Iris pigment epithelial cell (primary cell): ENCODE data around the gene TNFAIP2.

Experiments
- DNase-seq: peaks from one replicate; pipeline ENCODE4 v3.0.0-alpha.2; 2011; ENCODE audit warnings: low read depth

The TNFAIP2 gene

DNA sequence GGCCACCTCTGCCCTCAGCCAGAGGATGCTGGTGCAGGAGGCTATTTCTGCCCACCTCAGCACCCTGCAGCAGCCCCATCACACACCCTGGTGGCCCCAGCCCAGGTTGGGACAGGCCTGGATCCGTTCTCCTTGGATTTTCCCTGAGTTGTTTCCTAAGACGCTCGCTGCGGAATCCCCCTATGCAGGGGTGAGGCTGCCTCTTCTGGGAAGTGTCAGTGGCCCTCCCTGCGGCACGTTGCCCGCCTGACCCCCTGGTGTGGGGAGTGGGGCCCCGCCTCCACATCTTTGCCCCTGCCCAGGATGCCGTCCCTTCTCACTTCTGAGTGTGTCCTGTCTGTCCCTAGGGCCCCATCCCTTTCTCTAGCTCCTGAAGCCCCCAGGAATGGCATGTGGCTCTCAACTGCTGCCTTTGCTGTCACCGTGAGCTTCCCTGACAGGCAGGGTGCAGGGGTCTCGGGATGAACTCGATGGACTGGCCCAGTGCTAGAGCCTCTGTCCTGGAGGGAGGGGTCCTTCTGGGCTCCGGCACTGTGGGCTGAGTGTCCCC is 29.3 kb upstream of the TNFAIP2 start:
- no peak for DNase-seq

DNA sequence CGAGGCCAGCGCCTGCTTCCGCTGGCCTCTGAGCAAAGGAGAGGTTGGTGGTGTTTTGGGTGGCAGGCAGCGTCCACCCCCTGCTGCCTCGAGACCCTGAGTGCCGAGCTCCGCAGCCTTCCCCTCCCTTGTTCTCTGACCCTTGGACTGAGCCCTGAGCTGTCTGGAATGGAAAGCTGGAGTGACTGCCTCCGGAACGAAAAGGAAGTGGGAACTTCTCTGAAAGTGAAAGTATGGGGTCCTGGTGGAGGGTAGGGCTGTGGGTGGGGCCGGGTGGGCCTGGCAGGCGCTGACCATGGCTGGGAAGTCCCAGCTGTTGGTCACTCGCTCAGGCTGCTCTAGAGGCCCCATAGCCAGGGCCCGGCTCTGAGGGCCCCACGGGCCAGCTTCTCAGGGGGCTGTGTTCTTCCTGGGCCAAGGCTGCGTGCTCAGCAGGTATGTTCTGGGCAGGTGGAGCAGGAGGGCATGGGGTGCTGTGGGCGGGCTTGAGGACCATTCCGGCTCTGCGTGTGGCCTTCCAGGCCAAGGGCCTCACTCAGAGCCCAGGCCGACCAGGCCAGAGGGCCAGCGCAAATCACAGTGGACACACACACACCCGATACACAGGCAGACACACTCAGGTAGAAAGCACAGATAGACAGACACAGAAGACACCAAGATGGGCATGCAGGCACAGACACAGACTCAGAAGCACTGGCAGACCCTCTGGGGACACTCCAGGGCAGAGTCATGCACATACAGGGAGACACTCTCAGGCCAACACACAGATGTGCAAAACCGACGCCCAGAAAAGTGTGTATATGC is 28.7 kb upstream of the TNFAIP2 start, which contains the start of gene EXOC3L4:
Gene EXOC3L4 (plus strand): TSS at position 320 of the 804 bp plus-strand sequence. CDS start 5,495 bp downstream, outside the sequence.
- no peak for DNase-seq

DNA sequence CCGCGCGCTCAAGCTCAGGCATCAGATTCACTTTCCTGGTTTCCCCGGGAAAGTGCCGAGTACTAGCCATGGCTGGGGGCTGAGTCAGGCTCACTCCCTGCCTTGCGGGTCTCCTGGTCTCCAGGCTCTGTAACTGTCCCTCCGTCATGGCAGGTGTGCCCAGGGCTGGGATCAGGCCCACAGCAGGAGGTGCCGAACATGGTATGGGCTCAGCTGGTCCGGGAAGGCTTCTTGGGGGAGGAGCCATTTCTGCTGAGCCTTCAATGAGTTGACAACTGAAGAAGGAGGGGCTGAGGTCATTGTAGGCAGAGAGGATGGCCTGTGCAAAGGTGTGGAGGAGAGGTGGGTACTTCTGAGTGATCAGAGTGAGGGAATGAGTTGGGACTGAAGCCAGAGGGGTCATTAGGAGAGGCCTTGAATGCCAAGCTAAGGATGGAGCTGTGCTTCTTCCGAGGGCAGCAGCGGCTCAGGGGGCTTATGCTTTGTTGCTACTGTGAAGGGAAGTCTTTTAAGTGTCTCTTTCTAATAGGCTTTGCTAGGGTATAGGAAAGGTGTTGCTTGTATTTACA is 28.0 kb upstream of the TNFAIP2 start:
- DNase-seq: no peak

DNA sequence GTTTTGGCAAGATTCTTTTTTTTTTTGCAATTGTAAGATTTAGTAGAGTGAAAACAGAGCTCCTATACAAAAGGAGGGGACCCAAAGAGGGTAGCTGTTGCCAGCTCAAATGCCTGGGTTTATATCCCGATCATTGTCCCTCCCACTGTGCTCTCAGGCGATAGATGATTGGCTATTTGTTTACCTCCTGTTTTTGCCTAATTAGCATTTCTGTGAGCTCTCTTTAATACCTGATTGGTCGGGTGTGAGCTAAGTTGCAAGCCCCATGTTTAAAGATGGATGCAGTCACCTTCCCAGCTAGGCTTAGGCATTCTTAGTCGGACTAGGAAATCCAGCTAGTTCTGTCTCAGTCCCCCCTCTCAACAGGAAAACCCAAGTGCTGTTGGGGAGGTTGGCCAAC is 26.9 kb upstream of the TNFAIP2 start:
- no peak for DNase-seq

DNA sequence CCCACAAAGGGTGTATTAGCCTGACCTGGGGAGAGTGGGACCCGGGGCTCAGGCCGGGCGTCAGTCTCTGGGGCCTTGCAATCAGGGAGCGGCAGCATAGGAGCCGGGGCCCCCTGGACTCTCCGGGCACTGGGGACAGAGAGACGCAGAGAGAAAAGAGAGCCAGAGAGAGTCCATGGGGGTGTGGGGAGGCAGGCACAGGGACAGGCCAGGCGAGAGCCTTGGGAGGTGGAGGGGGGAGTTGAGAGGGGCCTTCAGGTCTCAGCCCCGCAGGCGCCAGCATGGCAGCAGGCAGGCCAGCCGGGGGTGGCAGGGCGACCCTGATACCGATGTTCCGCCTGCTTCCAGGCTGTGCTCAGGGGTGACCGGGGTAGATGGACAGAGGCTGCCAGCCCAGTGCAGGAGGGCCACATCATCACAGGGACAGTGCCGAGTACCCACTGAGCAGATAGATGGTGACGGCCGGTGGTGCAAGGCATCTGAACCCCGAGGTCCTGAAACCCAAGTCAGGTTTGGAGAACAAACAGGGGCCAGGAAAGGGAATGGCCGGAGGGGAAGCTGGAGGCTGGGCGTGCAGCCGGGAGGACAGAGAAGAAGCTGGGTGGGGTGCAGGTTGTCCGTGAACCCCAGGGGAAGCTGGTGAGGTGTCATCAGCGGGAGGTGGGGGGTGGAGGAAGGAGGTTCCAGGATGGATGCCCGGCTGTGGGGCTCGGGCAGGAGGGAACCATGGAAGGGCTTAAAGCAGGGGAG is 25.8 kb upstream of the TNFAIP2 start:
- DNase-seq: no peak

DNA sequence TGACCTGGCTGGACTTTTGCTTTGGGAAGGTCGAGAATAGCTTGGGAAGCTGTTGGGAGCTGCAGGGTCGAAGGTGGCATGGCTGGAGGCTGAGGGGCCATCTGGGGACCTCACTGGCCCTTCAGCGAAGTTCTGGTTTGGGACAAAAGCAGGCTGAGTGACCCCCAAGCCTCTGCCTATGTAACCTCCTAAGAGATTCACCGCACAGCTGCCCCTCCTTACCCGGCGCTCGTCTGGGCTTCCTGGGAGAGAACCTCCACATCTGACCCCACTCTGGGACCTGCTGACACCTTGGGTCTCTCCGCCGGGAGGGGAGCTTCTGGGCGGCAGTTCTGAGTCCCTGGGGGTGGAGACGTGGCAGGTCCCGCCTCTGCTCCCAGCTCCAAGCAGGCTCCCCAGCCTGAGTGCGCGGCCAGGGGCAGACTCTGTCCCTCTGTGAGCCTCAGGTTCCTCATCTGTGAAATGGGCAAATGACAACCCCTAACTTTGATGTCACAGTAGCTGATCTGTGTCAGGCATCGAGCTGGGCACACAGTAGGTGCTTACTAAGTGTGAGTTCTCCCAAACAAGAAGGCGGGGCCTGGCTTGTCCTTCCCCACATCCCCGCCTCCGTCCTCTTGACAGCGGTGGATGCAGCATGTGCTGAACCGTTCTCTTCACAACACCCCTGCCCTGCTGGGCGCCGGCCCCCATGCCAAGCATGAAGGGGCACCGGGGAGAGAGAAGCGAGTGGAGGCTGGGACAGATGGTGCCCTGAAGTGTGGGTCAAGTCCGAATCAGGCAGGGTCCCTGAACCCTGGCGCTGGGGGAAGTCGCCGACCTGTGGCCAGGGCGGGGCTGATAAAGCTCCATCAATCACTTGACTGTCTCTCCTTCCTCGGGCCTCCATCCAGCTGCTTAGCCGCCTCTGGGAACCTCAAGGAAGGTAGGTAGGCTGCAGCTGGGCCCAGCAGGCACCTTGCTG is 25.0 kb upstream of the TNFAIP2 start:
- no peak for DNase-seq

DNA sequence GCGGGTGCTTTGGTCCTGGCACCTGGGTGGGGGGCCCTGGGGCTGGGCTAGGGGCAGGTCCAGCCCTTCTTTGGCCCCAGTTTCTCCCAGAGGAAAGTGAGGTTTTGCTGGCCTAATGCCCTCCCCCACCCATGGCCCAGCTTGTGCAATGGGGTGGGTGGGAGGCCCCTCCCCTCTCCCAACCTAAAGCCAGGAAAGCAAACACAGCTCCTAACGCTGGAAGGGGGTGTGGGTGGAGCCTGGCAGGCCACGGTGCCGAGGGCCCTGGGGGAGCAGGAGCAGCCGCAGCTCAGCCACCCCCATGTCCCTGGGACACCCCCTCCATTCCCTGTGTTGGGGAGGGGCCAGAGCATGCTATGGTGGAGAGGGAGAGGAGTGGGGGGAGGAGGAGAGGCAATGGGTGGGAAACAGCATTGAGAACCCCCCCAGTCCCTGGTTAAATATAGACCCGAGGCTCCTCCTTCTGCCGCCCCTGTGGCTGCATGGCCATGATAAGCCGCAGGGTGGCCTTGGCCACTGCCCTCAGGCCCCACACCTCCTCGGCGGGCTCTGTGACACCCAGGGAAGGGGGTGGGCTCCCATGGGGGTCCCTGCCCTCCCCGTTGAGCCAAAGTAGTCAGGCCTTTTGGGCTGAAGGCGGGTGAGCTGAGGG is 24.1 kb upstream of the TNFAIP2 start:
- no peak for DNase-seq

DNA sequence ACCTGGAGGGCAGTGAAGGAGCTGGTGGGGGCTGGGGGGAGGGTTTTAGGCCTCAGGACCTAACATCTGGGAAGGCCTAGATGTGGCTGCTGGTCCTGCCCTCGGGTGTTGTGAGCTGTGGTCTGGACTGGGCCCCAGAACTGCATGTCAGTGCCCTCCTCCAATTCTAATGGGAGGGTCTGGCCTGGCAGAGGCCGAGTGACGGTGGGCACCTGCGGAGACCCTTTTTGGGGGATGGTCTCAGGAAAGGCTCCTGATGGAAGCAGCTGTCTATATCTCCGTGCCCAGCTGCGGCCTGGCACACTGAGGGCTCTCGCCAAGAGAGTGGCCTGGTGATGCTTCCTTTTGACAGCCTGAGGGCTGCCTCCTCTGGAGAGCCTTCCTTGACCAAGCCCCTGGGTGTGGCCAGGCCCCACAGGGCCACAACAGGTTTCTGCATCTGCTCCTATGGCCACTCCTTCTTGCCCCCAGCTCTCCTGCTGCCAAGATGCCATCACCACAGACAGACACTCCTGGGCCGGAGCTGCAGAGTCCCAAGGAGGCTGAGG is 23.5 kb upstream of the TNFAIP2 start:
- no peak for DNase-seq

DNA sequence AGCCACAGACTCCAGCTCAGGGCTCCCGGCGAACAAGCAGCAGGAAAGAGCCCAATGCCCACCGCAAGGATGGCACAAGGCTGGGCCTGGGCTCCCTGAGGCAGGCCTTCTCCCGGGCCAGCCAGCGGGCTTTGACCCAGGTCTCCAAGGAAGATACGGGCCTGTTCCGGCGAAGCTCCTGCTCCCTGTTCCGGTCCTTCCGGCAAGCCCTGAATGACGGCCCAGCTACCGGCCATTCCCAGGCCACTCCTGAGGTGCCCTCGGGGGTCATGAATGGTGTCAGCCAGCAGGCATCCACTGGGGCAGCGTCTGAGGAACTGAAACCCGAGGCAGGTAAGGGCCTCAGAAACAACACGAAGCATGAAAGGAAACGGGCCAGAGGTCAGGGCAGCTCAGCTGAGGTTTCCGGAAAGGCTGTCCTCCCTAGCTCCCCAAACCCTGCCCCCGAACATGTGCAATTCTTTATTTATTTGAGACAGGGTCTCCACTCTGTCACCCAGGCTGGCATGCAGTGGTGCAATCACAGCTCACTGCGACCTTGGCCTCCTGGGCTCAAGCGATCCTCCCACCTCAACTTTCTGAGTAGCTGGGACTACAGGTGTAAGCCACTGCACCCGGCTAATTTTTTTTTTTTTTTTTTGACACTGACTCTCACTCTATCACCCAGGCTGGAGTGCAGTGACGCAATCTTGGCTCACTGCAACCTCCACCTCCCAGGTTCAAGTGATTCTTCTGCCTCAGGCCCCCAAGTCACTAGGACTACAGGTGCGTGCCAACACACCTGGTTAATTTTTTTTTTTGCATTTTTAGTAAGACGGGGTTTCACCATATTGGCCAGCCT is 22.8 kb upstream of the TNFAIP2 start:
- DNase-seq: no peak

DNA sequence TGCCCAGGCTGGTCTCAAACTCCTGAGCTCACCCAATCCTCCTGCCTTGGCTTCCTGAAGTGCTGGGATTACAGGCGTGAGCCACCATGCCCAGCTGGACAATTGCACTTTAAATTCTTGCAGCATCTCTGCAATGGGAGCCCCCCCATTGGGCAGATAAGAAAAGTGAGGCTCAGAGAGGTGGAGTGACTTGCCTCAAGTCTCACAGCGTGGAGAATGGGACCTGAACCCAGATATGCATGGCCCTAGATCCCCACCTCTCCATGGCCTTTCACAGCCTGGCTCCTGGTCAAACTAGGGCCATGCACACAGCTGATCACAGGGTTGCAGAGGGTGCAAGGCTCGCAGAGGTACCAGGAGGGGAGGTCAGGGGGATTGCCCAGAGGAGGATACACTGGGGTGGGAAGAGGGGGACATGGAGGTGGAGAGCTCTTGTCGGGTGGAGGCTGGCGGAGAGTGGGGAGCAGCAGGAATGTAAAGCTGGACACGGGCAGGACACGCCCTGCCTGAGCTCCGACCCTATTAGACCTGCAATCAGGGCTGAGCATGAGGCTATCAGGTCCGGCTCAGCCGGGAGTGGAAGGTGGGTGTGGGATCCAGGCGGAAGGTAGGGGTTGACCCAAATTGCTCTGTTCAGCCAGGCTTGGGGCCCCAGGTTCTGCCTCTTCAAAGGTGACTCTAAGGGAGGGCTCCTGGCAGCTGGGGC is 21.9 kb upstream of the TNFAIP2 start:
- DNase-seq: no peak

DNA sequence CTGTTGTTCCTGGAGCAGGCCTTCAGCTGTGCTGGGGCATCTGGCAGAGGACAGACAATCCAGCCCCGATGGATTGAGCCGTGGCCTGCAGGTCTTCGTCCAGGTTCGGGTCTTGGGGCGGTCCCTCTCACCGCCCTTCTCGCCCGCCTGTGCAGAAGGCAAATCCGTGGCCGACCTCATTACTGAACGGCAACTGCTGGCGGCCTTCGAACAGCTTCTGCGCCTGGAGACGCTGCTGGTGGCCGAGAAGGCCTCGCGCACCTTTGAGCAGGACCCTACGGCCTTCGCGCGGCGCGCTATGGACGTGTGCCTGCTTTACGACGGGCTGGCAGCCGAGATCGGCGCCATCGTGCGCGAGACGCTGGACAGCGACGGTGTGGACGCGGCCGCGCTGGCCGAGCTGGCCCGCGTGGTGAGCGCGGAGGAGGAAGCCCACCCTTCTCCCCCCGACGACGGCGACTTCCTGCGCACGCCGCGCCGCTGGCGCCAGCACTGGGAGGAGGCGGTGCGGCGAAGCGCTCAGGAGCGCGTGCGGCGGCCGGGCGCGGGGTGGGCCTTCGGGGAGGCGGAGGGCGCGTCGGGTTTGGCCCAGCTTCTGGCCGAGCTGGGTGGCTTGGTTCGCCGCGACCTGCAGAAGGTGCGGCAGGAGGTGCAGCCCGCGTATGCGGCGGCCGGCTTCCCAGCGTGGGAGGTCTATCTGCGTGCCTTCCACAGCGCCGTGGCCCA is 21.1 kb upstream of the TNFAIP2 start:
- no peak for DNase-seq

DNA sequence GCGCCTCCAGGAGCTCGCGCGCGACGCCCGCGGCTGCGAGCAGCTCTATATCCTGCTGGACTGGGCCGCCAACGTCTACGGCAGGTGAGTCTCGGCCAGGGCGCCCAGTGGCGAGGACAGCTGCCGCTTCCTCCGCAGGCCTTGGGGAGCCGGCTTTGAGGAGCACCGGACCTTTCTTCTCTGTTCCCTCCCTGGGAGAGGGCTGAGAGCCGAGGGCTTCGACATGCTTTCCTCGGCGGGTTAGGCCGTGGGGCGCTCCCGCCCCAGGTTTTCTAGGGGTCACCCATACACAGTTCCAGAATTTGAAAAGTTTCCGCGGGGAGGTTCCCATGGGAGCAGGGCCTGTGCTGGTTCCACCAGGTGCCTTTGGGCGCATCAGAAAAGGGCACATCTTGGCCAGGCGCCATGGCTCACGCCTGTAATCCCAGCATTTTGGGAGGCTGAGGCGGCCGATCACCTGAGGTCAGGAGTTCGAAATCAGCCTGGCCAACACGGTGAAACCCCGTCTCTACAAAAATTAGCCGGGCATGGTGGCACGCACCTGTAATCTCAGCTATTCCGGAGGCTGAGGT is 20.5 kb upstream of the TNFAIP2 start:
- no peak for DNase-seq

DNA sequence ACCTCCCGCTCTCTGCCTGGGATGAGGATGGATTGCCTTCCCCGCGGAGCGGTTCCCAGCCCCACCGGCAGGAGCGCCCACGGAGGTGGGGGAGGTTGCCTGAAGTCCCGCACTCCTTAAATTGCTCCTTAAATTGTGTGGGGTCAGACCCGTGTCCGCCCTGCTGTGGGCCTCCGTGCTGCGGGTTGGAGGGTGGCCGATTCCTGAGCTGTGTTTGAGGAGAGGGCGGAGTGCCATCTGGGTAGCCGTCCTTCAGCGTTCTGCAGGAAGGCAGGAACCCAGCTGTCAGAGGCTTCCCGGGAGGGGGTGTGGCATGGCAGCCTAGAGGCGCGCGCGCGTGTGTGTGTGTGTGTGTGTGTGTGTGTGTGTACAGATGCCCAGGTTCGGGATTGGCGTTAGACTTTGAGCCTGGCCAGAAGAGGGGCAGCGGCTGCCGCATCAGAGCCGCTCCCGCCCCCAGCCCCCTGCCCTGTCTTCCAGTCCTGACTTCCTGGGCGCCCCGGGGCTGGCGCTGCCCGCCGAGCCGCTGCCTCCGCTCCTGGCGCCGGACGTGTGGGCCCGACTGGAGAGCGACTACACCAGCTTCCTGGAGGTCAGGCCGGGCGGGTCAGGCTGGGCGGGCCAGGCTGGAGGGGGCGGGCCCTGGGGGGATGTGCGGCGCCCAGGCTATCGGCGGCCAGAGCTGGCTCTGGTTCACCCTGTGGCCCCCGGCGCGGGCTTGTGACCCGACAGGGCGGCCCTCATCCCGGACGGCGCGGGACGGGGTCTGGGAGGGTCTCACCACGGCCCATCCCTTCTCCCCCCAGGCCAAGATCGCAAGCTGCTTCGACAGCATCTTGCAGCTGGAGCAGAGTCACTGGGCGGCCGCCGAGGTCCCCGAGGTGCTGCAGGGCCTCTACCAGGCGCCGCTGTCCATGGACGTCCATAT is 19.5 kb upstream of the TNFAIP2 start:
- peak; percentile 40 for DNase-seq

DNA sequence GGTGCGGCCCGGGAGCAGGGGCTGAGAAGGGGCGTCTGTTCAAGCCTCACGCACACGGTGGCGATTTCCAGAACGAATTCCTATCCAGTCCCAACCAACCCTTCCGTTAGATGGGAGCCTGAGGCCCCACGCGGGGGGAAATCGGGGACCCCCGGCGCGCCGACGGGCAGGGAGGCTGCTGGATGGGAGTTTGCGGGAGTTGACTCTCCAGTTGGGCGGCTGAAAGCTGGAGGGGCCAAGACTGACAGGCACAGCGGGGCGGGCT is 18.9 kb upstream of the TNFAIP2 start:
- DNase-seq: no peak

DNA sequence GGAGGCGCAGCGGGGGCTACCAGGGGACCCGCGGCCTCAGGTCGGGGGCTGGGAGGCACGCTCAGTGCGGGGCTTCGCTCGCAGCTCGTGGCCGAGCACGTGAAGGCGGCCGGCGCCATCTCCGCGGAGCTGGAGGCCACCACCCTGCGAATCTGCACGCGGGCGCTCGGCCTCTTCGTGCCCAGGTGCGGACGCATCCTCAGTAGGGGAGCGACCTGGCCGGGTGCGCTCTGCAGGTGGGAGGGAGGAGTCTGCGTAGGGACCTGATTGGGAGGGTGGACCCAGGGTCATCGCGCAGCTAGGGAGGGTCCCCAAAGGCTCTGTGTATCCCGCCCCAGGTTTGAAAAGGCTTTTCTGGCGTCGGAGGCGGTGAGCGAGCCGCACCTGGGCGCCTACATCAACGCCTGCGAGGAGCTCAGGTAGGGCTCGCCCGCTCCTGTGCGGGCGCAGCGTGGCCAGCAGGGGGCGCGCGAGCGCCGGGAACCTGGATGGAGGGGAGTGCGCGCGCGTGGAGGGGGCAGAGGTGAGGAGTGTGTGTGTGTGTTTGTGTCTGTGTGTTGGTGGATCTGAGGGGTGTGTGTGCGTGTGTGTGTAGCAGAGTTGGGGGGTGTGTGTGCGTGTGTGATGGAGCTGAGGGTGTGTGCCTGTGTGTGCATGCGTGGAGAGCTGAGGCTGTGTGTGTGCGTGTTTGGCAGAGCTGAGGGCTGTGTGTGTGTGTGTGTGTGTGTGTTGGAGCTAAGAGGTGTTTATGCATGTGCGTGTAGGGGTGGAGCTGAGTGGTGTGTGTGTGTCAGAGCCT is 18.4 kb upstream of the TNFAIP2 start:
- DNase-seq: peak; percentile 42

DNA sequence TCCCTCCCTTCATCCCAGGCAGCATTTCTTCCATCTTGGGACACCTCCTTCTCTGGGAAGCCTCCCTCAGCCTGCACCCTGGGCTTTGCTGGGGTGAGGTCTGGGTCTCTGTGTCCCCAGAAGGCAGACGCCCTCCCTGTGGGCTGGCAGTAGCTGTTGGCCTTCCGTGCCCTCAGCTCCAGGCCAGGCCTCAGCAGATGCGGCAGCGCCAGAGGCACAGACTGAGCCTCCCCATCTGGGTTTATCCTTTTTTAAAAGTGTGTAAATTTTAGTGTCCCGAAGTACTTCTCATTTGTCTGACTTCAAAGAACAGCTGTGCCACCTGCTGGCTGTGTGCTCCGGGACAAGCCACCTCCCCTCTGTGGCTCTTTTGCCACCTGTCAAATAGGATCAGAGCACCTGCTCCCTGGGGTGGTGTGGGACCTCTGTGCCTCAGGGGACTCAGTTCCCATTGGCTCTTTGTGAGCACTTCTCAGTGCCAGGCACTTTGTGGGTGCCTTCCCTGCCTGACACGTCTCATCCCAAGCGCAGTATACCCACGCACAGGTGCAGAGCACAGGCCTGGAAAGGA is 17.6 kb upstream of the TNFAIP2 start:
- DNase-seq: no peak
